OCI-LY3 (cell line): ENCODE measurements around the gene SNX2.

ENCODE experiments used
- H2AFZ ChIP-seq: fragments of 200-600, 300-600 bp; shearing (Covaris generic); 2 replicates; pipeline ENCODE4 v1.6.0; 2014; ENCODE audit warnings: antibody characterized with exemption, low read depth, low read length
- H3K27ac ChIP-seq: fragments of 200-600, 300-600 bp; sonication (generic); 2 replicates; pipeline ENCODE4 v1.5.1; 2014; ENCODE audit warnings: mild to moderate bottlenecking, low read length, moderate library complexity, mixed read lengths
- H3K27me3 ChIP-seq: fragments of 200-600, 300-600 bp; sonication (generic); 2 replicates; pipeline ENCODE4 v1.6.1; 2014; ENCODE audit warnings: low read depth, low read length, mixed read lengths
- H3K36me3 ChIP-seq: fragments of 200-600, 300-600 bp; sonication (generic); replicated peaks from 2 replicates; pipeline ENCODE3; 2014; ENCODE audit warnings: low read depth, low read length, mixed read lengths
- H3K4me1 ChIP-seq: fragments of 300-600, 200-600 bp; sonication (generic); 2 replicates; pipeline ENCODE4 v1.6.1; 2014; ENCODE audit warnings: low read length, mixed read lengths
- H3K4me2 ChIP-seq: fragments of 200-600, 300-600 bp; sonication (generic); 2 replicates; pipeline ENCODE4 v1.6.1; 2014; ENCODE audit warnings: low read length, mixed read lengths
- H3K4me3 ChIP-seq: fragments of 300-600, 200-600 bp; sonication (generic); 2 replicates; pipeline ENCODE4 v1.5.1; 2014; ENCODE audit warnings: antibody characterized with exemption, mild to moderate bottlenecking, low read length, moderate library complexity
- H3K79me2 ChIP-seq: fragments of 300-600, 200-600 bp; shearing (Covaris generic); 2 replicates; pipeline ENCODE4 v1.6.1; 2014; ENCODE audit warnings: mild to moderate bottlenecking, low read length, mixed read lengths
- H3K9ac ChIP-seq: fragments of 300-600, 200-600 bp; shearing (Covaris generic); 2 replicates; pipeline ENCODE4 v1.6.0; 2014; ENCODE audit warnings: mild to moderate bottlenecking, low read length, moderate library complexity
- H3K9me3 ChIP-seq: fragments of 200-600, 300-600 bp; shearing (Covaris generic); 2 replicates; pipeline ENCODE4 v1.6.1; 2014; ENCODE audit warnings: low read length, mixed read lengths; ENCODE audit not compliant: insufficient read depth
- H4K20me1 ChIP-seq: fragments of 200-600, 300-600 bp; sonication (generic); 2 replicates; pipeline ENCODE4 v1.6.1; 2016; ENCODE audit warnings: low read length, mixed read lengths; ENCODE audit not compliant: insufficient read depth
- EZH2phosphoT487 ChIP-seq: fragments of 200-600 bp; shearing (Covaris generic); IDR thresholded peaks from 2 replicates; pipeline ENCODE4 v1.6.1; 2018; ENCODE audit warnings: antibody characterized with exemption, mixed run types, low read depth
- TF ChIP-seq, protein P1 (sequence below): fragments of 200-600, 300-600 bp; sonication (generic); IDR thresholded peaks from 2 replicates; pipeline ENCODE4 v1.5.1; 2014; ENCODE audit warnings: antibody characterized with exemption, low read length, low read depth

SNX2 gene

DNA sequence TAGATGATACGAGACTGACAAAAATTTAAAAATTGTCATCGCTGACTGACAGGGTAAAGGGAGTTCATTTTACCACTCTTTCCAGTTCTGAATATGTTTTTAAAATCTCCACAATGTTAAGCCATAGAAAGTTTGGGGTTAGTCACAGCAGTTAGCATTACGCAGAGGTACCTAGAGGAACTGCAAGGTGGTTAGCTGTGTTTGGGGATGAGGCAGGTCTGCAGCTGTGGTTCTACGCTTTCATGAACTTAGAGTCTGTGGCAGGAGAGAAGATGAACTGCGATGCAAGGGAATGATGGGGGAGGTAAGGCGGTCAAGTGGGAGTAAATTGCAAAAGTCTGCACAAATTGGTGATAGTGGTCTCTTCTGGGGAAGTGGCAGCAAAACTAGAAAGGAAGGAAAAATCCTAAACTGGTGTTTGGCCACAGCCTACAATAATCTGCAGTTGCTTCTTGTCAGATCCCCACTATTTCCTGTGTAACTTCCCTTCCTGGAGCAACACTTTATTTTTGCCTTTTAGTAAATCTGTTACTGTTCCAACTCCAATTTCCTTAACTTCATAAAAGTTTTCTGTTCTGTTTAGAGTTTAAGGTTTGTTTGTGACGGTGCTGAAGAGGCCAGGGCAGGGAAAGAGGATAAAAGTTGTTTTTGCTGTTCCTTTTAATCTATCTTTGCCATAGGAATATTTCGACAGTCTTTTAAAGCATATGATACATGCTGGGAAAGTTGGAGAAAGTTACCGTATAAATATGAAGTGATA is 38.6 kb upstream of the SNX2 start:
- H3K79me2 ChIP-seq, result no peaks in the 10 kb centered on the region
- no peaks in the 10 kb centered on the region for H4K20me1 ChIP-seq
- TF ChIP-seq EZH2phosphoT487, result no peak
- TF ChIP-seq, protein P1, sequence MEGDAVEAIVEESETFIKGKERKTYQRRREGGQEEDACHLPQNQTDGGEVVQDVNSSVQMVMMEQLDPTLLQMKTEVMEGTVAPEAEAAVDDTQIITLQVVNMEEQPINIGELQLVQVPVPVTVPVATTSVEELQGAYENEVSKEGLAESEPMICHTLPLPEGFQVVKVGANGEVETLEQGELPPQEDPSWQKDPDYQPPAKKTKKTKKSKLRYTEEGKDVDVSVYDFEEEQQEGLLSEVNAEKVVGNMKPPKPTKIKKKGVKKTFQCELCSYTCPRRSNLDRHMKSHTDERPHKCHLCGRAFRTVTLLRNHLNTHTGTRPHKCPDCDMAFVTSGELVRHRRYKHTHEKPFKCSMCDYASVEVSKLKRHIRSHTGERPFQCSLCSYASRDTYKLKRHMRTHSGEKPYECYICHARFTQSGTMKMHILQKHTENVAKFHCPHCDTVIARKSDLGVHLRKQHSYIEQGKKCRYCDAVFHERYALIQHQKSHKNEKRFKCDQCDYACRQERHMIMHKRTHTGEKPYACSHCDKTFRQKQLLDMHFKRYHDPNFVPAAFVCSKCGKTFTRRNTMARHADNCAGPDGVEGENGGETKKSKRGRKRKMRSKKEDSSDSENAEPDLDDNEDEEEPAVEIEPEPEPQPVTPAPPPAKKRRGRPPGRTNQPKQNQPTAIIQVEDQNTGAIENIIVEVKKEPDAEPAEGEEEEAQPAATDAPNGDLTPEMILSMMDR, result no peak
- H3K9me3 ChIP-seq, result no peaks in the 10 kb centered on the region
- no peak overlapping the region for H3K4me2 ChIP-seq
- H3K4me3 ChIP-seq, result no peak overlapping the region
- no peaks in the 10 kb centered on the region for H3K4me1 ChIP-seq
- no peak overlapping the region for H3K9ac ChIP-seq
- H3K27me3 ChIP-seq, result no peaks in the 10 kb centered on the region
- H3K36me3 ChIP-seq, result no peaks in the 10 kb centered on the region
- no peak overlapping the region for H3K27ac ChIP-seq
- no peak overlapping the region for H2AFZ ChIP-seq

DNA sequence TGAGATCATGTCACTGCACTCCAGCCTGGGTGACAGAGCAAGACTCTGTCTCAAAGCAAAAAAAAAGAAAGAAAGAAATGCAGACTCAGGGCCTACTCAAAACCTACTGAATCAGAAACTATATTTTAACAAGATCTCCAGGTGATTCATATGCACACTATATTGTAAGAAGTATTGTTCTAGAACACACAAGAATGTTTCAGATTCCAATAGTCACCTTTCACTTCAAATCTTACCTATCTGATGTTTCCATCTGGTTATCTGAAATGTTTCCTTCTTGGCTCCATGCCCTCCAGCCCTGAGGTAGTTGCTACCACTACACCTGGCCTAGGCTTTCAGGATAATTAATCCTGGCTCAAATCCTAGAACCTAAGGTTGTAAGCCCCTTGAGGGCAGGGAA is 36.8 kb upstream of the SNX2 start:
- Histone ChIP-seq H2AFZ (no peak overlapping the region), H3K9me3 (no peaks in the 10 kb centered on the region), H3K9ac (no peak overlapping the region), H3K36me3 (no peaks in the 10 kb centered on the region), H3K79me2 (no peaks in the 10 kb centered on the region), H3K4me3 (no peak overlapping the region), H4K20me1 (no peaks in the 10 kb centered on the region), H3K4me1 (no peaks in the 10 kb centered on the region), H3K27ac (no peak overlapping the region), H3K4me2 (no peak overlapping the region), H3K27me3 (no peaks in the 10 kb centered on the region)
- no peak for TF ChIP-seq EZH2phosphoT487
- TF ChIP-seq, protein P1, result no peak

DNA sequence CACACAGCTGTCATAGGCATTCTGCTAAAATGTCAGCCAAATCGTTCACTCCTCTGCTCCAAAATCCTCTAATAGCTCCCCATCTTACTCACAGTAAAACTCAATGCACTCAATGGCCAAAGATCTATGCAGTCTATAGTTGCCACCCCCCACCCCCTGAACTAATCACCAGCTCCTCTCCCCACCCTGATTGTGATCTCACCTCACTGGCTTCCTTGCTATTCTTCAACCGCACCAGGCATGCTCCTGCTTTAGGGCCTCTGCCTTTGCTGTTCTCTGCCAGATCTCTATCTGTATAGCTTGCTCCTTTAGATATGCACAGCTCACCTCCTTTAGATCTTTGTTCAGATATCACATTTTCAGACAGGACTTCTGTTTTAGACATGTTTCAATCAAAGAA is 33.2 kb upstream of the SNX2 start:
- H3K36me3 ChIP-seq, result no peaks in the 10 kb centered on the region
- no peaks in the 10 kb centered on the region for H3K9me3 ChIP-seq
- H3K79me2 ChIP-seq, result no peaks in the 10 kb centered on the region
- H3K27ac ChIP-seq, result no peak overlapping the region
- H3K4me3 ChIP-seq, result no peak overlapping the region
- H4K20me1 ChIP-seq, result no peaks in the 10 kb centered on the region
- TF ChIP-seq, protein P1, result no peak
- no peak for TF ChIP-seq EZH2phosphoT487
- H3K9ac ChIP-seq, result no peak overlapping the region
- no peak overlapping the region for H2AFZ ChIP-seq
- no peaks in the 10 kb centered on the region for H3K4me1 ChIP-seq
- no peaks in the 10 kb centered on the region for H3K27me3 ChIP-seq
- H3K4me2 ChIP-seq, result no peak overlapping the region

DNA sequence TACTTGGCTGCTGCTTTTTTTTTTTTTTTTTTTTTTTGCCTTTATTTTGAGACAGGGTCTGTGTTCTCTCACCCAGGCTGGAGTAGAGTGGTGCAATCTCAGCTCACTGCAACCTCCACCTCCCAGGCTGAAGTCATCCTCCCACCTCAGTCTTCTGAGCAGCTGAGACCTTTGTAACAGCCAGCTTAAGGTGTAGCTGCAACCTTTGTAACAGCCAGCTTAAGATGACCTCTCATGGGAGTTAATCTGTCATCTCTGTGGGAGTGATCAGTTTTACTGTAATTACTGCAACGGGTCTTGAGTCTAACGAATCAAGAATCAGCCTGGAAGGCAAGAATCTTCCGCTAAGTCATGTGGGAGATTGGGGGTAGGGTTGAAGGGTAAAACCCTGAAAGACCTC is 31.6 kb upstream of the SNX2 start:
- Histone ChIP-seq H3K36me3 (no peaks in the 10 kb centered on the region), H2AFZ (no peak overlapping the region), H3K9me3 (no peaks in the 10 kb centered on the region), H3K27ac (no peak overlapping the region), H3K4me3 (no peak overlapping the region), H3K79me2 (no peaks in the 10 kb centered on the region), H3K4me1 (no peaks in the 10 kb centered on the region), H4K20me1 (no peaks in the 10 kb centered on the region), H3K9ac (no peak overlapping the region), H3K4me2 (no peak overlapping the region), H3K27me3 (no peaks in the 10 kb centered on the region)
- TF ChIP-seq, protein P1, result no peak
- TF ChIP-seq EZH2phosphoT487, result no peak
